Hepatocyte (in vitro differentiated cells): Measurements from ENCODE around the gene ZBTB49. TPM values are rescaled to one million over a fixed set of nuclear protein-coding genes. Genes with fewer than 3 reads are reported as not detected.
"Not testable (repeated sequence)": the region's sequence is repeated elsewhere in the genome, so short reads cannot be mapped to it uniquely, and the experiment has no call there.

ENCODE experiments used
- DNase-seq: peaks from one replicate; pipeline ENCODE4 v3.0.0-alpha.2; 2016; ENCODE audit warnings: low spot score
- H2AFZ ChIP-seq: fragments of 200-600 bp; sonication (generic); 2 replicates; pipeline ENCODE4 v1.6.0; 2016; ENCODE audit warnings: antibody characterized with exemption, mild to moderate bottlenecking
- H3K27ac ChIP-seq: fragments of 200-600 bp; sonication (generic); 2 replicates; pipeline ENCODE4 v1.5.1; 2016; ENCODE audit warnings: mild to moderate bottlenecking
- H3K27me3 ChIP-seq: fragments of 200-600 bp; sonication (generic); 2 replicates; pipeline ENCODE4 v1.6.1; 2016
- H3K36me3 ChIP-seq: fragments of 200-600 bp; sonication (generic); replicated peaks from 2 replicates; pipeline ENCODE4 v1.5.1; 2016; ENCODE audit warnings: low read depth; ENCODE audit not compliant: insufficient read depth
- H3K4me1 ChIP-seq: fragments of 200-600 bp; sonication (generic); 2 replicates; pipeline ENCODE4 v1.5.1; 2016; ENCODE audit warnings: mild to moderate bottlenecking, moderate library complexity; ENCODE audit not compliant: insufficient read depth
- H3K4me2 ChIP-seq: fragments of 200-600 bp; sonication (generic); 2 replicates; pipeline ENCODE4 v1.6.0; 2016
- H3K4me3 ChIP-seq: fragments of 200-600 bp; sonication (generic); 2 replicates; pipeline ENCODE4 v1.5.1; 2016; ENCODE audit warnings: mild to moderate bottlenecking
- H3K79me2 ChIP-seq: fragments of 200-600 bp; sonication (generic); 2 replicates; pipeline ENCODE4 v1.6.0; 2017; ENCODE audit warnings: mild to moderate bottlenecking
- H3K9me2 ChIP-seq: fragments of 200-600 bp; sonication (generic); replicated peaks from 2 replicates; pipeline ENCODE4 v1.6.0; 2017; ENCODE audit warnings: mild to moderate bottlenecking; ENCODE audit not compliant: insufficient read depth
- H3K9me3 ChIP-seq: fragments of 200-600 bp; sonication (generic); 2 replicates; pipeline ENCODE4 v1.5.1; 2016; ENCODE audit warnings: low read depth, mild to moderate bottlenecking
- H4K20me1 ChIP-seq: fragments of 200-600 bp; sonication (generic); 2 replicates; pipeline ENCODE4 v1.6.0; 2016; ENCODE audit warnings: mild to moderate bottlenecking; ENCODE audit not compliant: insufficient read depth, poor library complexity, severe bottlenecking
- EZH2 ChIP-seq: fragments of 200-600 bp; sonication (generic); IDR thresholded peaks from 2 replicates; pipeline ENCODE4 v1.6.1; 2016; ENCODE audit warnings: antibody characterized with exemption, mild to moderate bottlenecking, borderline replicate concordance
- EZH2phosphoT487 ChIP-seq: fragments of 200-600 bp; sonication (generic); IDR thresholded peaks from one replicate; pipeline ENCODE4 v1.6.1; 2018; ENCODE audit warnings: antibody characterized with exemption, mild to moderate bottlenecking, low read depth, moderate library complexity; ENCODE audit not compliant: unreplicated experiment, severe bottlenecking
- WGBS: methylation state at CpG from one replicate; pipeline ENCODE4 v1.1.6; 2016; ENCODE audit warnings: low lambda C conversion rate; ENCODE audit errors: missing lambda C conversion rate; 5-methylcytosine and 5-hydroxymethylcytosine counted together
- polyA plus RNA-seq: library from polyadenylated mRNA; unstranded; fragments of >200 nt; fragmentation: Nextera tagmentation; extraction: Ambion mirVana; gene quantifications from 2 replicates; pipeline ENCODE4 v1.2.1, GENCODE V29; 2016
- total RNA-seq: library from RNA; depleted of rRNA; stranded (reverse); fragments of >200 nt; gene quantifications from 2 replicates; pipeline ENCODE4 v1.2.3, GENCODE V29; 2014
- TF ChIP-seq, protein P1 (sequence below): fragments of 200-600 bp; sonication (generic); IDR thresholded peaks from 2 replicates; pipeline ENCODE4 v1.5.1; 2016; ENCODE audit warnings: antibody characterized with exemption, mild to moderate bottlenecking; ENCODE audit not compliant: poor library complexity

ZBTB49 gene
- total and polyA plus RNA-seq, 2 experiments from 2014 or later: 2.2 to 3.3 TPM

DNA sequence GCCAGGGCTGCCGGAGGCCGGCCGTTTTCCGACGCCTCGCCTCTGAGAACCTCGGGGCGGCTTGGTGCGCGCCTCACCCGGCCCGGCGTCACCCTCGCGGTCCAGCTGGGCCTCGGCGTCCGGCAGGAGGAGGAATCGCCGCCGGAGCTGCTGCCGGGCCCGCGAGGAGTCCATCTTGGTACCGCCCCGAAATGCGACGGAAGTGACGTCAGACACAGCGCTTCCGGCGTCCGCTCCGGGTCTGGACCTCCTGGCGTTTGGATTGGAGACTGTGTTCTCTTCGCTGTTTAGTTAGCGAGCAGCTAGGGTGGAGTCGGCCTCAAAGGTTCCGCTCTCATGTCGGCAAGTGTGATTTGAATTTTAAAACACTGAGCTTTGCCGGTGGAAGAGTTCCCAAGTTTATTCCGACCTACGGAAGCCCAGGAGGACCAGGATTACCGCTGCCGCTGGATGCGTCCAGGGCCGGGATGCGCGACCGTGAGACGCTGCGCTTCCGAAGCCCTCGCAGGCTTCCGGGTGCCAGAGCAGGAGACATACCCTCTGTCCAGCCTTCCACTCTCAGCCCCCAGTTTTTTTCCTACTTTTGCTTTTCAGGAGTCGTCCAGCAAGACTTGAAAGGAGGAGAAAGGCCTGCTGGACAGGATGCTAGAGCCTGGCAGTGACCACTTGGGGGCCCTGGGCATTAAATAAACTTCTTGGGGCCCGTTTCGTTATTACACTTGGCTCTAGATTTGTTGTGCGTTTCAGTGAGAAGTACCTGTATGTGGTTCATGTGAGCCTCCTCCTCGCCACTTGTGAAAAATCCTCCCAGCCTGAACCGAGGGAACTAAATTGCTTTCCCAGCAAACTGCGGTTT, 41.8 kb upstream of the ZBTB49 start, which contains the start of gene TMEM128:
Gene TMEM128, minus strand, starts transcription at position 195 of the 856 bp plus-strand sequence. Its CDS starts 21 bp downstream, at position 174.
- Histone ChIP-seq H3K27ac (peak within 1 kb of the TSS; percentile 94), H3K79me2 (peaks cover 19% of the 10 kb centered on the region), H3K4me3 (peak within 1 kb of the TSS; percentile 84), H3K36me3 (no peaks in the 10 kb centered on the region), H3K27me3 (no peaks in the 10 kb centered on the region), H3K9me3 (no peaks in the 10 kb centered on the region), H3K4me1 (peaks cover 13% of the 10 kb centered on the region), H3K4me2 (peak within 1 kb of the TSS; percentile 89), H4K20me1 (no peaks in the 10 kb centered on the region), H2AFZ (peak within 1 kb of the TSS; percentile 90), H3K9me2 (no peaks in the 10 kb centered on the region)
- DNase-seq: peak; percentile 96
- WGBS: 2% methylated on average over 62 of the region's 62 CpGs
- TF ChIP-seq EZH2 (no peak), EZH2phosphoT487 (no peak)
- TF ChIP-seq, protein P1, sequence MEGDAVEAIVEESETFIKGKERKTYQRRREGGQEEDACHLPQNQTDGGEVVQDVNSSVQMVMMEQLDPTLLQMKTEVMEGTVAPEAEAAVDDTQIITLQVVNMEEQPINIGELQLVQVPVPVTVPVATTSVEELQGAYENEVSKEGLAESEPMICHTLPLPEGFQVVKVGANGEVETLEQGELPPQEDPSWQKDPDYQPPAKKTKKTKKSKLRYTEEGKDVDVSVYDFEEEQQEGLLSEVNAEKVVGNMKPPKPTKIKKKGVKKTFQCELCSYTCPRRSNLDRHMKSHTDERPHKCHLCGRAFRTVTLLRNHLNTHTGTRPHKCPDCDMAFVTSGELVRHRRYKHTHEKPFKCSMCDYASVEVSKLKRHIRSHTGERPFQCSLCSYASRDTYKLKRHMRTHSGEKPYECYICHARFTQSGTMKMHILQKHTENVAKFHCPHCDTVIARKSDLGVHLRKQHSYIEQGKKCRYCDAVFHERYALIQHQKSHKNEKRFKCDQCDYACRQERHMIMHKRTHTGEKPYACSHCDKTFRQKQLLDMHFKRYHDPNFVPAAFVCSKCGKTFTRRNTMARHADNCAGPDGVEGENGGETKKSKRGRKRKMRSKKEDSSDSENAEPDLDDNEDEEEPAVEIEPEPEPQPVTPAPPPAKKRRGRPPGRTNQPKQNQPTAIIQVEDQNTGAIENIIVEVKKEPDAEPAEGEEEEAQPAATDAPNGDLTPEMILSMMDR: peak; percentile 29

DNA sequence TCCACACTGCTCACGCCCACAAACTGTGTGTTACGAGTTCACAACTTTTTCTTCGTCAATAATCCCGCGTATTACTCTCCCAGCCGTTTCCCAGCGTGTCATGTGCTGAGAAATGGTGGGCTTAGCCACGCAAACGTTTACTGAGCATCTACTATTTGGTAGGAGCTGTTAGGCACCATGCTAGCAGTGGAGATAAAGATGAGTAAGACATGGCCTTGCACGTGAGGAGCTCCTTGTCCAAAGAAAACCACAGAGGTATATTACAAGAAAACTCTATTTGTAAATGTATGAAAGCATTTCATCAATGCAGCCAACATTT, 41.2 kb upstream of the ZBTB49 start:
- Histone ChIP-seq H3K4me3 (peak overlapping the region; percentile 84), H3K9me2 (no peaks in the 10 kb centered on the region), H3K27me3 (no peaks in the 10 kb centered on the region), H3K36me3 (no peaks in the 10 kb centered on the region), H3K79me2 (peaks cover 19% of the 10 kb centered on the region), H3K4me1 (peaks cover 13% of the 10 kb centered on the region), H3K27ac (peak overlapping the region; percentile 94), H4K20me1 (no peaks in the 10 kb centered on the region), H3K4me2 (peak overlapping the region; percentile 89), H2AFZ (peak overlapping the region; percentile 85), H3K9me3 (no peaks in the 10 kb centered on the region)
- 30% methylated on average over 10 of the region's 10 CpGs for WGBS
- TF ChIP-seq EZH2phosphoT487: no peak
- no peak for DNase-seq

DNA sequence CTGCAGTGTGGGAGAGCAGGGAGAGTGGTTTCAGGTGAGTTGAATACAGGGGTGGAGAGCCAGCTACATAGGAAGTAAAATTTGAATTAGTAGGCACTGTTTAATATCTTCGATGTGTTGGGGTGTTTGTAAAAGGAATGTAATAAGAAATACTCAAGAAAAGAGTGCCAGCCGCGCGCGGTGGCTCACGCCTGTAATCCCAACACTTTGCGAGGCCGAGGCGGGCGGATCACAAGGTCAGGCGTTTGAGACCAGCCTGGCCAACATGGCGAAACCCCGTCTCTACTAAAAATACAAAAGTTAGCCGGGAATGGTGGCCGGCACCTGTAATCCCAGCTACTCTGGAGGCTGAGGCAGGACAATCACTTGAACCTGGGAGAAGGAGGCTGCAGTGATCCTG, 40.7 kb upstream of the ZBTB49 start:
- H4K20me1 ChIP-seq, H3K27me3 ChIP-seq, DNase-seq, H3K4me3 ChIP-seq, H2AFZ ChIP-seq, H3K9me3 ChIP-seq, H3K36me3 ChIP-seq, H3K9me2 ChIP-seq: not testable (repeated sequence)
- Histone ChIP-seq H3K4me2 (peak overlapping the region; percentile 89), H3K79me2 (peaks cover 19% of the 10 kb centered on the region), H3K27ac (peak overlapping the region; percentile 94), H3K4me1 (peaks cover 13% of the 10 kb centered on the region)
- WGBS: 98% methylated on average over 15 of the region's 15 CpGs

DNA sequence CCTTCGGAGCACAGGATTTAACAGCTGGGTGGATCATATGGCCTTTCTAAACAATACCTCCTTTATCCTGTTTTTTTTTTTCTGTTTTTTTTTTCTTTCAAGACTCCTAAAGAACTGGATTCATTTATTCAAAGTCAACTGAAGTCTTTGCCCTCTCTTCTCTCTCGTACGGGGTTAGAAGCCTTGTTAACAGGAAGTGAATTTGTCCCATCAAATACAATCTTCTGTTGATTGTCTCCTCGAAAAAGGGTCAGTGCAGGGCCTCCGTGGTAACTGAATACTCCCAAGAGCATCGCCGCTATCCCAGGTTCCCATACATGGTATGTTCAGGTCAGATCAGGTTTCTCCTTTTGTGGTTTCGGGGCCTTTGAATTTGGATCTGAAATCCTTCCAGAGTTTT, 40.2 kb upstream of the ZBTB49 start:
- Histone ChIP-seq H3K4me1 (peaks cover 13% of the 10 kb centered on the region), H2AFZ (no peak overlapping the region), H3K27ac (no peak overlapping the region), H3K4me3 (no peak overlapping the region), H4K20me1 (no peaks in the 10 kb centered on the region), H3K36me3 (no peaks in the 10 kb centered on the region), H3K9me2 (no peaks in the 10 kb centered on the region), H3K9me3 (no peaks in the 10 kb centered on the region), H3K4me2 (no peak overlapping the region), H3K27me3 (no peaks in the 10 kb centered on the region), H3K79me2 (peaks cover 19% of the 10 kb centered on the region)
- WGBS: 88% methylated on average over 8 of the region's 8 CpGs
- TF ChIP-seq, protein P1: no peak
- no peak for TF ChIP-seq EZH2phosphoT487
- TF ChIP-seq EZH2: no peak
- DNase-seq: no peak
